Measurements from ENCODE around the gene JAK1. TPM values are rescaled to one million over a fixed set of nuclear protein-coding genes. Genes with fewer than 3 reads are reported as not detected.

The JAK1 gene
- total and polyA plus RNA-seq, 9 of the 15 experiments (the other 6 are each of a cell fraction or from before 2014, with no cell fraction given), result 9.7 to 44.1 (median 42.5) TPM

- peak; percentile 43; the same call in 1 of the 2 replicates for TF ChIP-seq E2F1 (CRISPR knock-in tag; IDR thresholded peaks at IDR 0.05)
- TF ChIP-seq, protein P1, sequence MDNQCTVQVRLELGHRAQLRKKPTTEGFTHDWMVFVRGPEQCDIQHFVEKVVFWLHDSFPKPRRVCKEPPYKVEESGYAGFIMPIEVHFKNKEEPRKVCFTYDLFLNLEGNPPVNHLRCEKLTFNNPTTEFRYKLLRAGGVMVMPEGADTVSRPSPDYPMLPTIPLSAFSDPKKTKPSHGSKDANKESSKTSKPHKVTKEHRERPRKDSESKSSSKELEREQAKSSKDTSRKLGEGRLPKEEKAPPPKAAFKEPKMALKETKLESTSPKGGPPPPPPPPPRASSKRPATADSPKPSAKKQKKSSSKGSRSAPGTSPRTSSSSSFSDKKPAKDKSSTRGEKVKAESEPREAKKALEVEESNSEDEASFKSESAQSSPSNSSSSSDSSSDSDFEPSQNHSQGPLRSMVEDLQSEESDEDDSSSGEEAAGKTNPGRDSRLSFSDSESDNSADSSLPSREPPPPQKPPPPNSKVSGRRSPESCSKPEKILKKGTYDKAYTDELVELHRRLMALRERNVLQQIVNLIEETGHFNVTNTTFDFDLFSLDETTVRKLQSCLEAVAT (IDR thresholded peaks at IDR 0.05), result no peak
Measured at GRCh38 chr1:64956010-64956640, 10.2 kb downstream of the JAK1 start (continued).

- no peak for DNase-seq (ENCODE audit: extremely low read depth in 1 of 4, low spot score in 3 of 4)
- no peak overlapping the region for H3K4me2 ChIP-seq (ENCODE audit: insufficient read depth, low read length)
- no peak for FAIRE-seq
- H3K9me3 ChIP-seq (replicated peaks; ENCODE audit: control insufficient read depth, insufficient read depth, low read depth, low read length), result no peaks in the 10 kb centered on the region
- H3K4me3 ChIP-seq, result no peak overlapping the region
- no peaks in the 10 kb centered on the region for H3K27me3 ChIP-seq (ENCODE audit: control insufficient read depth in 2 of 2, insufficient read depth in 2 of 2, low read length in 2 of 2)
- peak; percentile 63 for ATAC-seq
- no peaks in the 10 kb centered on the region for H4K20me1 ChIP-seq (replicated peaks; ENCODE audit: control insufficient read depth, insufficient read depth, low read length)
- no TSS peak for BruUV-seq (replicated peaks)
- H3K4me1 ChIP-seq (replicated peaks in 1 of 2; ENCODE audit: control insufficient read depth in 2 of 2, insufficient read depth in 2 of 2, low read length in 2 of 2), result peaks cover 18 to 37% of the 10 kb centered on the region in 2 experiments
- no peaks in the 10 kb centered on the region for H3K9me1 ChIP-seq (ENCODE audit: control insufficient read depth, insufficient read depth, low read length)
- 56% methylated on average over 13 of the region's 14 CpGs for WGBS (ENCODE audit: insufficient coverage, low coverage, missing lambda C conversion rate)
- ChIA-PET CTCF (ENCODE audit: low intra/inter-chr PET ratio) (no interaction called here), POLR2A (interaction anchor here (0.7 to 1.4 kb wide), 4 partner anchors 10 to 38 kb away, joined by 3 to 5 read pairs (median 3); no protein-coding TSS in a partner anchor)
- H3K27ac ChIP-seq (ENCODE audit: extremely low read depth, low read depth, low read length), result peak overlapping the region; percentile 53; the same call in 1 of the 3 replicates
- in situ Hi-C loops (cut with MboI), result no loop called here
- H3K36me3 ChIP-seq (ENCODE audit: control insufficient read depth, insufficient read depth, low read length), result no peaks in the 10 kb centered on the region
- H3K9ac ChIP-seq (ENCODE audit: insufficient read depth in 1 of 2, low read depth in 2 of 2, low read length in 2 of 2), result peak overlapping the region in 1 of 2 experiments; percentile 66; a peak in 1 of 4 replicates
- peaks cover 84% of the 10 kb centered on the region for H3K79me2 ChIP-seq (ENCODE audit: control insufficient read depth, insufficient read depth, low read length)
- intact Hi-C loops (cut with micrococcal nuclease), result no loop called here
- no peak overlapping the region for H2AFZ ChIP-seq (ENCODE audit: low read depth, low read length)
- peak; percentile 74 for TF ChIP-seq ZBTB33 (CRISPR knock-in tag; IDR thresholded peaks at IDR 0.05)
Measured at GRCh38 chr1:64955097-64956009, 11.0 kb downstream of the JAK1 start.

Data from K562 (cell line).